ENCODE data around the gene ZIK1. TPM values are rescaled to one million over a fixed set of nuclear protein-coding genes. Genes with fewer than 3 reads are reported as not detected.

Gene ZIK1
- polyA plus RNA-seq, 1 donor (not counting 4 experiments of a cell fraction or from before 2014, with no cell fraction given) = 3.9 TPM

DNA sequence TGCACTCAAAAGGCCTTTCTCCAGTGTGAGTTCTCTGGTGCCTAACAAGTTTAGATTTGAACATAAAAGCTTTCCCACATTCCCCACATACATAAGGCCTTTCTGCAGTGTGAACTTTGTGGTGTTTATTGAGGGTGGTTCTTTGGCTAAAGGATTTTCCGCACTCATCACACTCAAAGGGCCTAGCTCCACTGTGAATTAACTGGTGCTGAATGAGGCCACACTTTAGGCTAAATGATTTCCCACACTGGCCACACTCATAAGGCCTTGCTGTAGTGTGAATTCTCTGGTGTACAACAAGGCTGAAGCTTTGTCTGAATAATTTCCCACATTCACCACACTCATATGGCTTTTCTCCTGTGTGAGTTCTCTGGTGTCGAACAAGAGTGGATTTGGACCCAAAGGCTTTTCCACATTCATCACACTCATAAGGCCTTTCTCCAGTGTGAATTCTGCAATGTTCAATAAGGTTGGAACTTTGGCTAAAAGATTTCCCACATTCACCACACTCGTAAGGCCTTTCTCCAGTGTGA, 11.5 kb upstream of the ZIK1 start:
- peaks cover 63% of the 10 kb centered on the region for H3K9me3 ChIP-seq (ENCODE audit: control insufficient read depth, low read depth, low read length)
- H3K4me1 ChIP-seq (ENCODE audit: control insufficient read depth, extremely low read depth, insufficient read depth, low read length) = peaks cover under 1% of the 10 kb centered on the region
- H3K9ac ChIP-seq (ENCODE audit: control insufficient read depth, extremely low read depth, insufficient read depth, low read length) = no peak overlapping the region
- dilution Hi-C loops (cut with MboI; ENCODE audit: extremely low pct_ligation_motif_present, low sequenced_read_pairs) = no loop called here
- H4K20me1 ChIP-seq (ENCODE audit: control insufficient read depth, extremely low read depth, insufficient read depth, low read length) = no peaks in the 10 kb centered on the region
- no peak for TF ChIP-seq EZH2 (IDR thresholded peaks at IDR 0.05; ENCODE audit: low read length)
- TF ChIP-seq, protein P1, sequence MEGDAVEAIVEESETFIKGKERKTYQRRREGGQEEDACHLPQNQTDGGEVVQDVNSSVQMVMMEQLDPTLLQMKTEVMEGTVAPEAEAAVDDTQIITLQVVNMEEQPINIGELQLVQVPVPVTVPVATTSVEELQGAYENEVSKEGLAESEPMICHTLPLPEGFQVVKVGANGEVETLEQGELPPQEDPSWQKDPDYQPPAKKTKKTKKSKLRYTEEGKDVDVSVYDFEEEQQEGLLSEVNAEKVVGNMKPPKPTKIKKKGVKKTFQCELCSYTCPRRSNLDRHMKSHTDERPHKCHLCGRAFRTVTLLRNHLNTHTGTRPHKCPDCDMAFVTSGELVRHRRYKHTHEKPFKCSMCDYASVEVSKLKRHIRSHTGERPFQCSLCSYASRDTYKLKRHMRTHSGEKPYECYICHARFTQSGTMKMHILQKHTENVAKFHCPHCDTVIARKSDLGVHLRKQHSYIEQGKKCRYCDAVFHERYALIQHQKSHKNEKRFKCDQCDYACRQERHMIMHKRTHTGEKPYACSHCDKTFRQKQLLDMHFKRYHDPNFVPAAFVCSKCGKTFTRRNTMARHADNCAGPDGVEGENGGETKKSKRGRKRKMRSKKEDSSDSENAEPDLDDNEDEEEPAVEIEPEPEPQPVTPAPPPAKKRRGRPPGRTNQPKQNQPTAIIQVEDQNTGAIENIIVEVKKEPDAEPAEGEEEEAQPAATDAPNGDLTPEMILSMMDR (optimal IDR thresholded peaks at IDR 0.05 in 1 of 3, IDR thresholded peaks at IDR 0.05 in 1 of 3, conservative IDR thresholded peaks at IDR 0.05 in 1 of 3; ENCODE audit: extremely low read depth in 1 of 3, insufficient read depth in 2 of 3, low read length in 3 of 3) = no peak
- H3K9me1 ChIP-seq (ENCODE audit: control insufficient read depth, extremely low read depth, insufficient read depth, low read length) = no peaks in the 10 kb centered on the region
- H3K27ac ChIP-seq (ENCODE audit: control insufficient read depth, insufficient read depth, low read length) = no peak overlapping the region
- DNase-seq (ENCODE audit: low read depth, low spot score) (no peak), FAIRE-seq (no peak)
- H3K27me3 ChIP-seq (ENCODE audit: control insufficient read depth, extremely low read depth, insufficient read depth, low read length) = no peaks in the 10 kb centered on the region
- no peak overlapping the region for H3K4me3 ChIP-seq (ENCODE audit: control insufficient read depth in 2 of 3, extremely low read depth in 1 of 3, insufficient read depth in 2 of 3, low read depth in 1 of 3, low read length in 3 of 3)
- H2AFZ ChIP-seq (ENCODE audit: control insufficient read depth, low read length) = no peak overlapping the region
- H3K79me2 ChIP-seq (ENCODE audit: control insufficient read depth, insufficient read depth, low read length) = peaks cover 8% of the 10 kb centered on the region
- H3K36me3 ChIP-seq (ENCODE audit: control insufficient read depth in 2 of 2, extremely low read depth in 1 of 2, insufficient read depth in 2 of 2, low read length in 2 of 2) = peaks cover 26 to 39% of the 10 kb centered on the region in 2 experiments
- no peak overlapping the region for H3K4me2 ChIP-seq (ENCODE audit: control insufficient read depth, extremely low read depth, insufficient read depth, low read depth, low read length)

DNA sequence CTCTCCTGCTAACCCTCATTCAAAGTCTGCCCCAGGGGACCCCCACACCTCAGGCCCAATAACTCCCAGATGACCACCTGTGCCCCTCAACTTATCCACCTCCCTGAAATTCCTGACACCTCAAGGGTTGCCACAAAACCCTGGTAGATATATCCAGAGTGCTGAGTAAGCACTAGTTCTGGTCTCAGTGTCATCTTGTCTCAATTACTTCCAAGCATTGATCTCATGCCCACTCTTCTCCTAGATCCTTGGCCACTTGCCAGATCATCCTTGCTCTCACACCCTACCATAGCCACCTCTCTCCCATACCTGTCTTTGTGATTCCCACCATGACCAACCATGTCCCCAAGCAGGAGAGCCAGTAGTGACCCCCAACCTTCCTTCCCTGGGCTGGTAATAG, 7.3 kb upstream of the ZIK1 start:
- Histone ChIP-seq H3K4me3 (ENCODE audit: control insufficient read depth in 2 of 3, extremely low read depth in 1 of 3, insufficient read depth in 2 of 3, low read depth in 1 of 3, low read length in 3 of 3) (no peak overlapping the region), H3K27ac (ENCODE audit: control insufficient read depth, insufficient read depth, low read length) (no peak overlapping the region), H4K20me1 (ENCODE audit: control insufficient read depth, extremely low read depth, insufficient read depth, low read length) (no peaks in the 10 kb centered on the region), H3K4me2 (ENCODE audit: control insufficient read depth, extremely low read depth, insufficient read depth, low read depth, low read length) (no peak overlapping the region), H3K4me1 (ENCODE audit: control insufficient read depth, extremely low read depth, insufficient read depth, low read length) (peaks cover 11% of the 10 kb centered on the region), H3K9ac (ENCODE audit: control insufficient read depth, extremely low read depth, insufficient read depth, low read length) (no peak overlapping the region), H2AFZ (ENCODE audit: control insufficient read depth, low read length) (no peak overlapping the region), H3K9me3 (ENCODE audit: control insufficient read depth, low read depth, low read length) (peaks cover 47% of the 10 kb centered on the region), H3K27me3 (ENCODE audit: control insufficient read depth, extremely low read depth, insufficient read depth, low read length) (no peaks in the 10 kb centered on the region), H3K36me3 (ENCODE audit: control insufficient read depth in 2 of 2, extremely low read depth in 1 of 2, insufficient read depth in 2 of 2, low read length in 2 of 2) (peaks cover 26 to 39% of the 10 kb centered on the region in 2 experiments), H3K9me1 (ENCODE audit: control insufficient read depth, extremely low read depth, insufficient read depth, low read length) (no peaks in the 10 kb centered on the region), H3K79me2 (ENCODE audit: control insufficient read depth, insufficient read depth, low read length) (peaks cover 19% of the 10 kb centered on the region)
- dilution Hi-C loops (cut with MboI; ENCODE audit: extremely low pct_ligation_motif_present, low sequenced_read_pairs) = no loop called here
- TF ChIP-seq EZH2 (IDR thresholded peaks at IDR 0.05; ENCODE audit: low read length) = no peak
- TF ChIP-seq, protein P1 (optimal IDR thresholded peaks at IDR 0.05 in 1 of 3, IDR thresholded peaks at IDR 0.05 in 1 of 3, conservative IDR thresholded peaks at IDR 0.05 in 1 of 3; ENCODE audit: extremely low read depth in 1 of 3, insufficient read depth in 2 of 3, low read length in 3 of 3) = no peak
- FAIRE-seq (no peak), DNase-seq (ENCODE audit: low read depth, low spot score) (no peak)

Measured in keratinocyte (primary cell).